ENCODE measurements around the gene C19orf67. TPM values are rescaled to one million over a fixed set of nuclear protein-coding genes. Genes with fewer than 3 reads are reported as not detected.

Gene C19orf67
- total RNA-seq, 1 donor from 2014 or later, result 0.63 TPM

GRCh38 chr19:14086098-14086497 lies 515 bp upstream of the C19orf67 start:
- TF ChIP-seq CTCF (conservative IDR thresholded peaks at IDR 0.05; ENCODE audit: low read depth, low read length), result no peak
- DNase-seq (ENCODE audit: low read depth), result no peak
- no peak overlapping the region for H3K4me3 ChIP-seq (ENCODE audit: low read depth, low read length)

GRCh38 chr19:14082675-14082960 lies 3.0 kb downstream of the C19orf67 start:
- no peak for DNase-seq (ENCODE audit: low read depth)
- peak overlapping the region; percentile 86 for H3K4me3 ChIP-seq (ENCODE audit: low read depth, low read length)
- TF ChIP-seq CTCF (conservative IDR thresholded peaks at IDR 0.05; ENCODE audit: low read depth, low read length), result no peak

GRCh38 chr19:14081797-14082674 lies 3.5 kb downstream of the C19orf67 start:
- peak overlapping the region; percentile 86 for H3K4me3 ChIP-seq (ENCODE audit: low read depth, low read length)
- no peak for TF ChIP-seq CTCF (conservative IDR thresholded peaks at IDR 0.05; ENCODE audit: low read depth, low read length)
- no peak for DNase-seq (ENCODE audit: low read depth)

- no peak for TF ChIP-seq CTCF (conservative IDR thresholded peaks at IDR 0.05; ENCODE audit: low read depth, low read length)
- peak; percentile 97 for DNase-seq (ENCODE audit: low read depth)
- H3K4me3 ChIP-seq (ENCODE audit: low read depth, low read length), result peak overlapping the region; percentile 86
Measured at GRCh38 chr19:14080887-14081796, 4.4 kb downstream of the C19orf67 start.

- H3K4me3 ChIP-seq (ENCODE audit: low read depth, low read length), result no peak overlapping the region
- no peak for TF ChIP-seq CTCF (conservative IDR thresholded peaks at IDR 0.05; ENCODE audit: low read depth, low read length)
- no peak for DNase-seq (ENCODE audit: low read depth)
Measured at GRCh38 chr19:14078411-14078810, 7.2 kb downstream of the C19orf67 start.

GRCh38 chr19:14073925-14074838 lies 11.4 kb downstream of the C19orf67 start:
- DNase-seq (ENCODE audit: low read depth), result no peak
- peak; percentile 4 for TF ChIP-seq CTCF (conservative IDR thresholded peaks at IDR 0.05; ENCODE audit: low read depth, low read length)
- H3K4me3 ChIP-seq (ENCODE audit: low read depth, low read length), result peak overlapping the region; percentile 85
